Breast epithelium (tissue), 4 donors: ENCODE results near the gene KDM5B. TPM values are rescaled to one million over a fixed set of nuclear protein-coding genes. Genes with fewer than 3 reads are reported as not detected.

Experiments used
- DNase-seq, 2 donors: peaks; one replicate each; pipeline ENCODE4 v3.0.0-alpha.2; 2019; ENCODE audit warnings: low spot score in 2 of 2
- H3K27ac ChIP-seq, 2 donors: fragments of 200-600 bp; sonication (generic) in 1 of 2; one replicate each; pipeline ENCODE4 v1.5.1; 2016 to 2019; ENCODE audit warnings: mild to moderate bottlenecking in 1 of 2
- H3K27me3 ChIP-seq, 2 donors: fragments of 200-600 bp; sonication (generic) in 1 of 2; one replicate each; pipeline versions ENCODE4 v1.5.1 to v1.6.0; 2017 to 2019; ENCODE audit warnings: control low read depth in 1 of 2, mild to moderate bottlenecking in 1 of 2
- H3K36me3 ChIP-seq: fragments of 200-600 bp; one replicate; pipeline ENCODE4 v1.5.1; 2019
- H3K4me1 ChIP-seq, 2 donors: fragments of 200-600 bp; sonication (generic); one replicate each; pipeline ENCODE4 v1.5.1; 2016 to 2019; ENCODE audit warnings: control low read depth in 1 of 2
- H3K4me3 ChIP-seq, 3 donors: fragments of 200-600 bp; sonication (generic); 1 replicate in 2 of 3; 2 replicates in 1 of 3; pipeline ENCODE4 v1.5.1; 2016 to 2019; ENCODE audit warnings: mild to moderate bottlenecking in 3 of 3, moderate library complexity in 2 of 3
- H3K9me3 ChIP-seq, 2 donors: fragments of 200-600 bp; sonication (generic) in 1 of 2; one replicate each; pipeline ENCODE4 v1.5.1; 2016 to 2019; ENCODE audit warnings: control low read depth in 1 of 2
- POLR2A ChIP-seq: fragments of 450-650 bp; IDR thresholded peaks from one replicate; pipeline ENCODE4 v1.6.1; 2016; ENCODE audit warnings: antibody characterized with exemption, mild to moderate bottlenecking, moderate library complexity
- POLR2AphosphoS5 ChIP-seq, 3 donors: sonication (generic); formaldehyde crosslinking; IDR thresholded peaks; one replicate each; pipeline ENCODE4 v1.6.1; 2017; ENCODE audit warnings: antibody characterized with exemption in 3 of 3
- intact Hi-C: fragments of 100-400 bp; cut with DNase I; formaldehyde crosslinking; loops from one replicate; pipeline ENCODE4 v1.15.1; 2023; ENCODE audit warnings: low total_unique reads
- total RNA-seq, 3 donors: library from RNA; depleted of rRNA; stranded (reverse); fragments of >200 nt; gene quantifications; one replicate each; pipeline ENCODE4 v1.1.0, GENCODE V29; 2016
- TF ChIP-seq, protein P1 (sequence below), 3 donors: fragments of 450-650 bp; IDR thresholded peaks; one replicate each; pipeline ENCODE4 v1.5.1; 2016 to 2017; ENCODE audit warnings: antibody characterized with exemption in 3 of 3, mild to moderate bottlenecking in 3 of 3, moderate library complexity in 3 of 3

The KDM5B gene
- total RNA-seq, 3 donors from 2014 or later = 37.6 to 122 (median 87.5) TPM

GRCh38 chr1:202811296-202812175 lies 3.3 kb upstream of the KDM5B start:
- no peak for TF ChIP-seq POLR2AphosphoS5 (IDR thresholded peaks at IDR 0.05)
- TF ChIP-seq, protein P1, sequence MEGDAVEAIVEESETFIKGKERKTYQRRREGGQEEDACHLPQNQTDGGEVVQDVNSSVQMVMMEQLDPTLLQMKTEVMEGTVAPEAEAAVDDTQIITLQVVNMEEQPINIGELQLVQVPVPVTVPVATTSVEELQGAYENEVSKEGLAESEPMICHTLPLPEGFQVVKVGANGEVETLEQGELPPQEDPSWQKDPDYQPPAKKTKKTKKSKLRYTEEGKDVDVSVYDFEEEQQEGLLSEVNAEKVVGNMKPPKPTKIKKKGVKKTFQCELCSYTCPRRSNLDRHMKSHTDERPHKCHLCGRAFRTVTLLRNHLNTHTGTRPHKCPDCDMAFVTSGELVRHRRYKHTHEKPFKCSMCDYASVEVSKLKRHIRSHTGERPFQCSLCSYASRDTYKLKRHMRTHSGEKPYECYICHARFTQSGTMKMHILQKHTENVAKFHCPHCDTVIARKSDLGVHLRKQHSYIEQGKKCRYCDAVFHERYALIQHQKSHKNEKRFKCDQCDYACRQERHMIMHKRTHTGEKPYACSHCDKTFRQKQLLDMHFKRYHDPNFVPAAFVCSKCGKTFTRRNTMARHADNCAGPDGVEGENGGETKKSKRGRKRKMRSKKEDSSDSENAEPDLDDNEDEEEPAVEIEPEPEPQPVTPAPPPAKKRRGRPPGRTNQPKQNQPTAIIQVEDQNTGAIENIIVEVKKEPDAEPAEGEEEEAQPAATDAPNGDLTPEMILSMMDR (IDR thresholded peaks at IDR 0.05) = no peak
- TF ChIP-seq POLR2A = no peak
- Histone ChIP-seq H3K4me3 (peak overlapping the region; percentile 73 to 97 (median 81)), H3K36me3 (no peaks in the 10 kb centered on the region), H3K27me3 (no peaks in the 10 kb centered on the region), H3K9me3 (no peaks in the 10 kb centered on the region), H3K27ac (peak overlapping the region; percentile 94 to 95), H3K4me1 (no peaks in the 10 kb centered on the region)
- intact Hi-C loops = no loop called here
- DNase-seq = peak in 1 of 2 donors; percentile 21

DNA sequence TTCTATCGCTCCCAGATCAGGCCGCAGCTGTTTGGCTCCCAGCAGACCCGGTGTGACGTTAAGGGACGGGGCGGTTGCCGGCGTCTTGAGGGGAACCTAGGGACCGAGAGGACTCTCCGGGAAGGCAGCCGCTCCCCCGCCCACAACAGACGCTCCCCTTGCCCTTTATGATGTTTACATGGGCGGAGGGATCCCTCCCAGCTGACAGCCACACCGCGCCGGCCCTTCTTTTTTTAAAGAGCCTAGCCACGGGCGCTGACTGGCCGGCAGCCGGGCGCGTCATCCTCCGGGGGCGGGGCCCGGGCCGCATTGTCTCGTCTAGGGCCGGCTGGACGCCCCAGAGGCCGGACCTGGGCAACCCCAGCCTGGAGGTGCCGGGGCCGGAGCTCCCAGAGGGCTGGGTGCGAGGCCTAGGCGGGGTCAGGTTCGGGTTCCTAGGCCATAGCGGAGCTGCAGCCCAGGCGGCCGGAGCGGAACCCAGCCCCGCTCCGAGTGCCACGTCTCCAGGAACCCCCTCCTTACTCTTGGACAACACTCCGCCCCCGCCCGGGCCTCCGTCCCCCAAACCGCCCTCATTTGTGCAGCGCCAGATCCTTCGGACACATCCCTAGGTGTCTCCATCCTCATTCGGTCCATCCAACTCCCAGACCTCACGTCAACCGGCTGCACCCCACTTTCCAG lies 2.5 kb upstream of the KDM5B start, which contains the start of gene PCAT6:
PCAT6 (plus strand) TSS at position 340 of the 681 bp plus-strand sequence.
- H3K36me3 ChIP-seq = no peaks in the 10 kb centered on the region
- H3K27me3 ChIP-seq = no peaks in the 10 kb centered on the region
- intact Hi-C loops = no loop called here
- TF ChIP-seq POLR2AphosphoS5 (IDR thresholded peaks at IDR 0.05) (peak; percentile 76 to 93 (median 86)), POLR2A (peak; percentile 91)
- TF ChIP-seq, protein P1 (IDR thresholded peaks at IDR 0.05) = no peak
- no peaks in the 10 kb centered on the region for H3K9me3 ChIP-seq
- peak within 1 kb of the TSS; percentile 73 to 97 (median 81) for H3K4me3 ChIP-seq
- DNase-seq = peak; percentile 93 to 95
- peak within 1 kb of the TSS; percentile 94 to 95 for H3K27ac ChIP-seq
- peaks cover 0 to 3% of the 10 kb centered on the region in 2 donors for H3K4me1 ChIP-seq

DNA sequence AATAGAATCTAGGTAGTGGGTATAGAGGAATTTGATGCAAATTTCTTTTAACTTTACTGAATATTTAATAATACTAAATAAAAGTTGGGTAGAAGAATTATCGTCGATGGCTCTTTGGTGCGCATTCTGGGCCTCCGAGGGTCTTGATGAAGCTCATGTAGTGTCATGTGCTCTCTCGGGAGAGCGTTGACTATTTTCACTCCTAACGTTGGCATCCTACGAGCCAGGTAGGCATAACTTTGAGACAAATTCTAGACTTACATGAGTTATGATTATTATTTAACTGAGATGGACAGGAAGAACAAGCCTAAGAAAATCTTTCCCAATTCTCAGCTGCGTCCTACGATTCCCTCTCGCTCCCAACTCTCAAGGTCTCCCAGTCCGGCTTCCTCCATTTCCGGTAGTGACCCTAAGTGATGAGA lies 2.0 kb upstream of the KDM5B start:
- no peak for TF ChIP-seq POLR2A
- TF ChIP-seq POLR2AphosphoS5 (IDR thresholded peaks at IDR 0.05) = no peak
- TF ChIP-seq, protein P1 (IDR thresholded peaks at IDR 0.05) = no peak
- H3K36me3 ChIP-seq = no peaks in the 10 kb centered on the region
- peak overlapping the region; percentile 94 to 95 for H3K27ac ChIP-seq
- no peaks in the 10 kb centered on the region for H3K9me3 ChIP-seq
- peak overlapping the region; percentile 73 to 97 (median 81) for H3K4me3 ChIP-seq
- H3K27me3 ChIP-seq = no peaks in the 10 kb centered on the region
- no peak for DNase-seq
- H3K4me1 ChIP-seq = peaks cover 0 to 4% of the 10 kb centered on the region in 2 donors
- intact Hi-C loops = no loop called here

DNA sequence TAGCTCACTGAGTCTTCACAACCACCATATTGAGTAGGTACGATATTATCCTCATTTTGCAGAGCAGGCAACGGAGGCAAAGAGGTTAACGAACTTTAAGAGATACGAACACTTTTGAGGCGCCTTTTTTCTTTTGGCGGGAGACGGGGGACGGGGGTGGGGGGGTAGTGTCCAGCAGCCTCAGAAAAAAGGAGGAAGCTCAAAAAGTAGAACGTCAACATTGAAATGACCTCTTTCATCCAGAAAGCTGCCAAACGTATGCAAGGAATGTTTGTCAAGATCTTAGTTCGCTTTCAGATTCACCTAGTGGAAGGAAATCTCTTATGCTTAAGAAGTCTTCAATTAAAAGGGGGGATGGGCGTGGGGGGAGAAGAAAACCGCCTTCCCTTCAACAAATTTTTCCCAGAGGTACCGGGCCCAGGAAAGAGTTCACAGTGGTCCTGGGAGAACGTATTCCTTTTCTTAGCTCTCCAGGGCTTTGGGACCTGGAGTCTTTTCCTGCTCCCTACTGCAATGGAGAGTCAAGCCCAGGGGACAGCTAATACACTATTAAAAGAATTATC lies 1.5 kb upstream of the KDM5B start:
- Histone ChIP-seq H3K27ac (peak overlapping the region; percentile 94 to 95), H3K4me3 (peak overlapping the region in 2 of 3 donors; percentile 73 to 97), H3K9me3 (no peaks in the 10 kb centered on the region), H3K36me3 (no peaks in the 10 kb centered on the region), H3K27me3 (no peaks in the 10 kb centered on the region), H3K4me1 (peaks cover 0 to 4% of the 10 kb centered on the region in 2 donors)
- TF ChIP-seq, protein P1 (IDR thresholded peaks at IDR 0.05) = no peak
- TF ChIP-seq POLR2AphosphoS5 (IDR thresholded peaks at IDR 0.05) = no peak
- TF ChIP-seq POLR2A = no peak
- intact Hi-C loops = no loop called here
- DNase-seq = no peak
